ENCODE results near the gene ELF5. TPM values are rescaled to one million over a fixed set of nuclear protein-coding genes. Genes with fewer than 3 reads are reported as not detected.

Gene ELF5
- total and polyA plus RNA-seq, 7 experiments from 2014 or later = not detected

DNA sequence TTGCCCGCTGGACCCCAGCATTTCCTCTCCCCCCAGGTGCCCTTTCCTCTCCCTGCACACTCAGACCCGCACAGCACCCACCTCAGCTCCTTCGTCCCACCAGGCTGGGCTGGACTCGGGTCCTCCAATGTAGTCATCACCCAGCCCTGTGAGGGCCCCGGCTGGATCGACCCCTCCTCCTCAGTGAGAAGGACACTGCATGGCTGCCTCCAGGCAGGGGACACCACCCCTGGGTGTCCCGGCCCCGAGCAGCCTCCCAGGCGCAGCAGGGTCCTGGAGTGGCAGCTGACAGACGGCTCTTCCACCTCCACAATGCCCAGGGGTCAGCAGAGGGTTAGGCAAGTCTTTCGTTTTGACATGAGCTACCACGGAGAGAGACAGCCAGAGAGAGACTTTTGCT lies 11.1 kb upstream of the ELF5 start:
- no peaks in the 10 kb centered on the region for H3K27me3 ChIP-seq (ENCODE audit: control insufficient read depth in 2 of 2, insufficient read depth in 2 of 2, low read length in 2 of 2)
- peaks cover 0 to 5% (median 0%) of the 10 kb centered on the region in 5 donors for H3K36me3 Mint-ChIP-seq
- no peaks in the 10 kb centered on the region for H3K36me3 ChIP-seq (ENCODE audit: control insufficient read depth in 2 of 3, insufficient read depth in 3 of 3, low read length in 3 of 3)
- H3K9me3 ChIP-seq (ENCODE audit: control insufficient read depth in 2 of 3, low read length in 3 of 3) = no peaks in the 10 kb centered on the region
- H3K27me3 Mint-ChIP-seq = peaks cover 2 to 14% (median 12%) of the 10 kb centered on the region in 5 donors
- ChIA-PET CTCF (no interaction called here), POLR2A (no interaction called here)
- DNase-seq (no peak), ATAC-seq (peak; percentile 18)
- no peak overlapping the region for H3K27ac Mint-ChIP-seq
- no peak overlapping the region for H3K4me3 ChIP-seq (ENCODE audit: low read length)
- H3K4me1 Mint-ChIP-seq = no peaks in the 10 kb centered on the region
- H3K9me3 Mint-ChIP-seq = no peaks in the 10 kb centered on the region
- H3K27ac ChIP-seq (ENCODE audit: low read depth, low read length) = no peak overlapping the region
- intact Hi-C loops (cut with micrococcal nuclease) = no loop called here
- H3K4me3 Mint-ChIP-seq = no peak overlapping the region
- H3K4me1 ChIP-seq (ENCODE audit: control insufficient read depth in 2 of 2, insufficient read depth in 2 of 2, low read length in 2 of 2) = no peaks in the 10 kb centered on the region

DNA sequence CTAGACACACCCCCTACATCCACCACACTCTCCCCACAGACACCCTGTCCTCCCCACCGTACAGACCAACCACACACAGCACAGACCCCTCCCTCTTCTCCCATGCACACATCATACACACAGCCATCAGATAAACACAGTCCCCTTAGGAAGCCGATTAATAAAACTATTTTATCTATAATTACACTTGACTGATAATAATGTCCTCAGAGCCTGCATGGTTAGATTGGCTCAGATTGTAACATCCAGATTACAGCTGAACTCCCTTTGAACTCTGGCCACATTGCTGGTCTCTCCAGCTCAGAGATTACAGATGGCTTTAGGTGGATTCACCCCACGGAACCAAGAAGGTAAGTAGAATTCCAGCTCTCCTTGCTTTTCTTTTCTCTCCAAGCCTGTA lies 9.5 kb upstream of the ELF5 start:
- H3K4me3 ChIP-seq (ENCODE audit: low read length) = no peak overlapping the region
- H3K27ac Mint-ChIP-seq = no peak overlapping the region
- no peaks in the 10 kb centered on the region for H3K27me3 ChIP-seq (ENCODE audit: control insufficient read depth in 2 of 2, insufficient read depth in 2 of 2, low read length in 2 of 2)
- H3K27ac ChIP-seq (ENCODE audit: low read depth, low read length) = no peak overlapping the region
- no peaks in the 10 kb centered on the region for H3K36me3 Mint-ChIP-seq
- H3K4me1 ChIP-seq (ENCODE audit: control insufficient read depth in 2 of 2, insufficient read depth in 2 of 2, low read length in 2 of 2) = no peaks in the 10 kb centered on the region
- no peak for DNase-seq
- no peaks in the 10 kb centered on the region for H3K9me3 ChIP-seq (ENCODE audit: control insufficient read depth in 2 of 3, low read length in 3 of 3)
- H3K27me3 Mint-ChIP-seq = peaks cover 0 to 10% (median 5%) of the 10 kb centered on the region in 5 donors
- no peak for ATAC-seq
- intact Hi-C loops (cut with micrococcal nuclease) = no loop called here
- CTCF ChIA-PET = no interaction called here
- POLR2A ChIA-PET = no interaction called here
- H3K36me3 ChIP-seq (ENCODE audit: control insufficient read depth in 2 of 3, insufficient read depth in 3 of 3, low read length in 3 of 3) = no peaks in the 10 kb centered on the region
- no peak overlapping the region for H3K4me3 Mint-ChIP-seq
- no peaks in the 10 kb centered on the region for H3K4me1 Mint-ChIP-seq
- no peaks in the 10 kb centered on the region for H3K9me3 Mint-ChIP-seq

DNA sequence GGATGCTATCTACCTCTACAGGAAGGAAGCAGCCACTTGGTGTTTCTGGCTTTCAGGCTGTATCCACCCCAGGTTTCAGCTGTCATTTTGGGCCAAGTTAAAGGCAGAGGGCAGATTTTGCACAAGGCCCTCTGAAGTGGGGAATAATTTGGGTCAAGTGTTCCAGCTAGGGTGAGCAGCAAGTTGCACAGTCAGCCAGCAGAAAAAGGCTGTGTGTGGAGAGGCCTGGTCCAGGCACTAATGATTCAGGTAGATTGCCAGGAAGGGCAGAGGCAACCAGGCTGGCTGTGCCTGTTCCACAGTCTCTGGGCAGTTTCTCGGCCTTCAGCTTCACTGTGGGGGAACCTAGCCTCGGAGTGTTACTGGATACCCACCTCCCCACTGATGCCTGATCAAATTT lies 8.6 kb upstream of the ELF5 start:
- no peak for ATAC-seq
- H3K4me3 Mint-ChIP-seq = no peak overlapping the region
- Histone ChIP-seq H3K4me3 (ENCODE audit: low read length) (no peak overlapping the region), H3K27ac (ENCODE audit: low read depth, low read length) (no peak overlapping the region), H3K4me1 (ENCODE audit: control insufficient read depth in 2 of 2, insufficient read depth in 2 of 2, low read length in 2 of 2) (no peaks in the 10 kb centered on the region), H3K9me3 (ENCODE audit: control insufficient read depth in 2 of 3, low read length in 3 of 3) (no peaks in the 10 kb centered on the region), H3K27me3 (ENCODE audit: control insufficient read depth in 2 of 2, insufficient read depth in 2 of 2, low read length in 2 of 2) (no peaks in the 10 kb centered on the region), H3K36me3 (ENCODE audit: control insufficient read depth in 2 of 3, insufficient read depth in 3 of 3, low read length in 3 of 3) (no peaks in the 10 kb centered on the region)
- H3K9me3 Mint-ChIP-seq = no peaks in the 10 kb centered on the region
- H3K4me1 Mint-ChIP-seq = no peaks in the 10 kb centered on the region
- H3K36me3 Mint-ChIP-seq = no peaks in the 10 kb centered on the region
- ChIA-PET CTCF (no interaction called here), POLR2A (no interaction called here)
- no peak overlapping the region for H3K27ac Mint-ChIP-seq
- DNase-seq = no peak
- peaks cover 0 to 10% (median 5%) of the 10 kb centered on the region in 5 donors for H3K27me3 Mint-ChIP-seq
- intact Hi-C loops (cut with micrococcal nuclease) = no loop called here

DNA sequence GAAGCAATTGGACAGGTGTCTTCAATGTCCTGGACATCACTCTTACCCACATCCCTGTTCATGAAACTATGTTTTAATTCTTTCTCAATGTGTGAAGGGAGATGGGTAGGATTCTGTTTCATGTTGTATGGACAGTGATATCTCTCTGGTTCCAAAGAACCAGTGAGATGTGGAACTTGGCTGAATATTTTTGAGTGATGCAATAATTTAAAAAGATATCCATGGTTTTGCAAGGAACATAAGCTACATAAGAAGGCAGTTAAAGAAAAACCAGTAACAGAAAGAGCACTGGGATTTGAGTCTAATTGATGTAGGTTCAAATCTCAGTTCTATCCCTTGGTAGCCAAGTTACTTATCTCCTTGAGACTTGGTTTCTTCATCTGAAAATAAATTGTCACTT lies 7.7 kb upstream of the ELF5 start:
- ChIA-PET CTCF (no interaction called here), POLR2A (no interaction called here)
- no peaks in the 10 kb centered on the region for H3K4me1 Mint-ChIP-seq
- H3K27ac ChIP-seq (ENCODE audit: low read depth, low read length) = no peak overlapping the region
- H3K27me3 Mint-ChIP-seq = peaks cover 0 to 9% (median under 1%) of the 10 kb centered on the region in 5 donors
- H3K27ac Mint-ChIP-seq = no peak overlapping the region
- H3K9me3 Mint-ChIP-seq = no peaks in the 10 kb centered on the region
- DNase-seq (no peak), ATAC-seq (no peak)
- no peak overlapping the region for H3K4me3 Mint-ChIP-seq
- H3K4me3 ChIP-seq (ENCODE audit: low read length) = no peak overlapping the region
- intact Hi-C loops (cut with micrococcal nuclease) = no loop called here
- no peaks in the 10 kb centered on the region for H3K27me3 ChIP-seq (ENCODE audit: control insufficient read depth in 2 of 2, insufficient read depth in 2 of 2, low read length in 2 of 2)
- no peaks in the 10 kb centered on the region for H3K36me3 ChIP-seq (ENCODE audit: control insufficient read depth in 2 of 3, insufficient read depth in 3 of 3, low read length in 3 of 3)
- H3K4me1 ChIP-seq (ENCODE audit: control insufficient read depth in 2 of 2, insufficient read depth in 2 of 2, low read length in 2 of 2) = no peaks in the 10 kb centered on the region
- no peaks in the 10 kb centered on the region for H3K9me3 ChIP-seq (ENCODE audit: control insufficient read depth in 2 of 3, low read length in 3 of 3)
- no peaks in the 10 kb centered on the region for H3K36me3 Mint-ChIP-seq

DNA sequence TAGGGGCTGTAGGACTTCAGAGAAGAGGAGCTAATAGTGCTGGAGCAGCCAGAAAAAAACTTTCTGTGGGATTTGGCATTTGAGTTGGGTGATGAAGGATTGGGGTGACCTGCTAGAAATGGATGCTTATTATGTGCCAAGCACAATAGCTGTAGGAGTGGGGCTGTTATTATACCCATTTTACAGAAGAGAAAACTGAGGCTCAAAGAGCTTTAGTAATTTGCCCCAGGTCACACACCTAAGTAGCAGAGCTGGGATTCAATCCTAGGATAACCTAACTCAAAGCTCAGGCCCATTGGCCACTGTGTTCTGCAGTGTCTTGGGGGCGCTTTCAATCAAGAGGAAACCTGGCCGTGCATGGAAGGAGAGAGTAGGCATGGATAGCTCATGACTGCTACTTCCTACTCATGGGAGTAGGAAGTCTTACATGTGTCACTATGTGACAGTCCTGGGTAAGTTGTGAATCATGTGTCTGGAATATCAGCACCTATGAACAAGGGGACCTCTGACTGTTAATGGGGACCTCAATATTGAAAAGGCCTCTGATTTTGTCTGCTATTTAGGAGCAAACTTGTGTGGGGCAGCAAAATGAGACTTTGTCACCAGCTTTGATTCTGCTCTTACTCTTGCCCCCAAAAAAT lies 6.1 kb upstream of the ELF5 start:
- H3K4me1 ChIP-seq (ENCODE audit: control insufficient read depth in 2 of 2, insufficient read depth in 2 of 2, low read length in 2 of 2) = no peaks in the 10 kb centered on the region
- DNase-seq = no peak
- CTCF ChIA-PET = no interaction called here
- Mint-ChIP-seq H3K4me3 (no peak overlapping the region), H3K27me3 (peaks cover 0 to 12% (median 0%) of the 10 kb centered on the region in 5 donors), H3K36me3 (no peaks in the 10 kb centered on the region), H3K9me3 (no peaks in the 10 kb centered on the region), H3K4me1 (no peaks in the 10 kb centered on the region), H3K27ac (no peak overlapping the region)
- POLR2A ChIA-PET = no interaction called here
- no peaks in the 10 kb centered on the region for H3K36me3 ChIP-seq (ENCODE audit: control insufficient read depth in 2 of 3, insufficient read depth in 3 of 3, low read length in 3 of 3)
- H3K9me3 ChIP-seq (ENCODE audit: control insufficient read depth in 2 of 3, low read length in 3 of 3) = no peaks in the 10 kb centered on the region
- H3K27ac ChIP-seq (ENCODE audit: low read depth, low read length) = no peak overlapping the region
- intact Hi-C loops (cut with micrococcal nuclease) = loop anchor here in 1 of 2 donors (10.0 kb wide), 1 partner anchor 965 kb away; no protein-coding TSS in a partner anchor
- no peak overlapping the region for H3K4me3 ChIP-seq (ENCODE audit: low read length)
- ATAC-seq = no peak
- no peaks in the 10 kb centered on the region for H3K27me3 ChIP-seq (ENCODE audit: control insufficient read depth in 2 of 2, insufficient read depth in 2 of 2, low read length in 2 of 2)

DNA sequence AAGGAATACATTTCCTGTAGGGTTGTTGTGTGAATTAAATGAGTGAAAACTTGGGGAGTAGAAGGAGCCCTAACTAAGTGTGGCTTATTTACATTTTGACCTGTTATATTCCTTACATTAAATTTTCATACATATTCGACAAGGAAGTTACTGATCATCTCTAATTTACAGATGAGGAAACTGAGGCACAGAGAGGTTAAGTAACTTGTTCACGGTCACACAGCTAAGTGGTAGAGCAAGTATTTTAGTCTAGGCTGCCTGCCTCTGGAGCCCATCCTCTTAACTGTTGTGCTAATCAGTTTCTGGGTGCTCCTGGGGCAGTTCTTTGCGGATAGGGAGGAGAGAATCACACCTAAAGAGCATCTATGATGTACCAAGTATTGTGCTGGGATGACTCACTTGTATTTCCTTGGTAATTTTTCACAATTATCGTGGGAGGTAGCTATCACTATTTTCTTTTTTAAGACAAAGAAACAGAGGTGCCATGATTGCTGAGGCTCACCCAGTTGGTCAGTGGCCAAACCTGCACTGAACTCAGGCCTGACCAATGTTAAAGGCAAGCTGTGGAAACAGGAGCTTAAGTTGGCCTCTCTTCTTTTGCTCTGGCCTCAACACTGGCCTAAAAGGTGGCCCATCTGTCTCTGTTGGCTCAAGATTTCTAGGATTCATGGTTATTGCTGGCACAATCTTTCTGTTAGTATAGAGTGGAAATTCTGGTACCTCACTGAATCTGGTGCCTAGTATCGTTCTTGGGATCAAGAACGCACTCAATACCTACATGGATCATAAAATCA lies 2.9 kb upstream of the ELF5 start:
- intact Hi-C loops (cut with micrococcal nuclease) = loop anchor here in 1 of 2 donors (10.0 kb wide), 1 partner anchor 968 kb away; no protein-coding TSS in a partner anchor
- no peaks in the 10 kb centered on the region for H3K4me1 ChIP-seq (ENCODE audit: control insufficient read depth in 2 of 2, insufficient read depth in 2 of 2, low read length in 2 of 2)
- H3K36me3 ChIP-seq (ENCODE audit: control insufficient read depth in 2 of 3, insufficient read depth in 3 of 3, low read length in 3 of 3) = no peaks in the 10 kb centered on the region
- H3K9me3 Mint-ChIP-seq = no peaks in the 10 kb centered on the region
- ATAC-seq (no peak), DNase-seq (no peak)
- no peak overlapping the region for H3K4me3 Mint-ChIP-seq
- no peaks in the 10 kb centered on the region for H3K9me3 ChIP-seq (ENCODE audit: control insufficient read depth in 2 of 3, low read length in 3 of 3)
- H3K27me3 ChIP-seq (ENCODE audit: control insufficient read depth in 2 of 2, insufficient read depth in 2 of 2, low read length in 2 of 2) = no peaks in the 10 kb centered on the region
- peaks cover 0 to 2% (median 0%) of the 10 kb centered on the region in 7 donors for H3K4me1 Mint-ChIP-seq
- H3K36me3 Mint-ChIP-seq = no peaks in the 10 kb centered on the region
- CTCF ChIA-PET = no interaction called here
- POLR2A ChIA-PET = no interaction called here
- no peak overlapping the region for H3K4me3 ChIP-seq (ENCODE audit: low read length)
- no peak overlapping the region for H3K27ac Mint-ChIP-seq
- no peak overlapping the region for H3K27ac ChIP-seq (ENCODE audit: low read depth, low read length)
- peaks cover 0 to 12% (median 0%) of the 10 kb centered on the region in 5 donors for H3K27me3 Mint-ChIP-seq
